Activated CD4-positive, alpha-beta T cell treated with anti-CD3 and anti-CD28 coated beads for 36 hours (primary cell): ENCODE data around the gene HNRNPUL1. TPM values are rescaled to one million over a fixed set of nuclear protein-coding genes. Genes with fewer than 3 reads are reported as not detected.

Experiments
- ATAC-seq: fragments of 200-7000 bp; cut with Tn5 transposase; one replicate; pipeline ENCODE4 v1.10.0; 2021; ENCODE audit warnings: mild to moderate bottlenecking, moderate library complexity
- CTCF ChIA-PET: fragments of 350-600 bp; sonication (Branson Sonifier 250); formaldehyde crosslinking; loops from one replicate; lab custom pipeline; 2021; ENCODE audit warnings: antibody characterized with exemption; lab: Charles Lee
- POLR2A ChIA-PET: fragments of 350-600 bp; sonication (Branson Sonifier 250); formaldehyde crosslinking; loops from one replicate; lab custom pipeline; 2021; ENCODE audit warnings: antibody characterized with exemption, inconsistent platforms; lab: Charles Lee
- DNase-seq: peaks from one replicate; pipeline ENCODE4 v3.0.0-alpha.2; 2020
- H3K27ac Mint-ChIP-seq: one replicate; pipeline ENCODE4 v1.8.0; 2021; ENCODE audit warnings: mixed read lengths
- H3K27me3 Mint-ChIP-seq: one replicate; pipeline ENCODE4 v1.8.0; 2021; ENCODE audit warnings: mixed read lengths
- H3K36me3 Mint-ChIP-seq: one replicate; pipeline ENCODE4 v1.8.0; 2021; ENCODE audit warnings: low read depth, mixed read lengths
- H3K4me1 Mint-ChIP-seq: one replicate; pipeline ENCODE4 v1.8.0; 2021; ENCODE audit warnings: mixed read lengths
- H3K4me3 Mint-ChIP-seq: one replicate; pipeline ENCODE4 v1.8.0; 2021; ENCODE audit warnings: mild to moderate bottlenecking, moderate library complexity, mixed read lengths
- H3K9me3 Mint-ChIP-seq: one replicate; pipeline ENCODE4 v1.8.0; 2021; ENCODE audit warnings: low read depth, mixed read lengths
- intact Hi-C, 2 experiments: fragments of 100-400 bp; cut with DNase I in 1 of 2; cut with micrococcal nuclease in 1 of 2; formaldehyde crosslinking; loops; one replicate each; pipeline versions ENCODE4 v1.14.2 to v1.15.1; 2022 to 2024; cut with DNase I, micrococcal nuclease
- total RNA-seq, 2 experiments: library from RNA; stranded (reverse); gene quantifications; one replicate each; pipeline ENCODE4 v1.2.3, GENCODE V29; 2021

HNRNPUL1 gene
- total RNA-seq, 2 experiments from 2014 or later = 263 to 312 TPM

DNA sequence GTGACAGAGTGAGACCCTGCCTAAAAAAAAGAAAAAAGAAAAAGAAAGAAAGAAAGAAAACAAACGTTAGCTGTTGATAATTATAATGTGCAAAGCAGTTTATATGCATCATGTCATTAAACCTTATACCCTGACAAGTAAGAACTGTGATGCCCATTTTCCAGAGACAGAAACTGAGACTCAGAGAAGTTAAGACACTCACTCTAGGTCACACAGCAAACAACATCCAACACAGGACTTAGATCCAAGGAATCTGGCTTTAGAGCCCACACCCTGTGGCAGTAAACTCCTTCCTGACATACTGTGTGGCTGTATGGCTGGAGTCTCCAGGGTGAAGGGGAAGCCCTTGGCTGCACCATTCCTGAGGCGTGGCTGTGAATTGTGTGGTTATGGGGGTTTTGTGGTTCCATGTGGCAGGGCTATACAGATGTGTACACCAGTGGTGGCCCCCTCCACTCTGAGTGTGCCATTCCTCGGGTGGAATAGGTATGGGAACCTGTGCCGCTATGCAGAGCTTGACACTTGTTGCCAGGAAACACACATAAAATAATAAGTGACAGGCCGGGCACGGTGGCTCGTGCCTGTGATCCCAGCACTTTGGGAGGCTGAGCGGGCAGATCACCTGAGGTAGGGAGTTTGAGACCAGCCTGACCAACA lies 29.5 kb upstream of the HNRNPUL1 start:
- DNase-seq = no peak
- Mint-ChIP-seq H3K27me3 (no peaks in the 10 kb centered on the region), H3K9me3 (no peaks in the 10 kb centered on the region), H3K36me3 (no peaks in the 10 kb centered on the region), H3K4me3 (no peak overlapping the region), H3K27ac (no peak overlapping the region), H3K4me1 (no peaks in the 10 kb centered on the region)
- ATAC-seq = no peak
- CTCF ChIA-PET = interaction anchor here (1.0 kb wide), 1 partner anchor 30 kb away, joined by 3 read pairs; no protein-coding TSS in a partner anchor
- POLR2A ChIA-PET = no interaction called here
- intact Hi-C loops = loop anchor here in 1 of 2 experiments (5.0 kb wide), 1 partner anchor 732 kb away; no protein-coding TSS in a partner anchor

DNA sequence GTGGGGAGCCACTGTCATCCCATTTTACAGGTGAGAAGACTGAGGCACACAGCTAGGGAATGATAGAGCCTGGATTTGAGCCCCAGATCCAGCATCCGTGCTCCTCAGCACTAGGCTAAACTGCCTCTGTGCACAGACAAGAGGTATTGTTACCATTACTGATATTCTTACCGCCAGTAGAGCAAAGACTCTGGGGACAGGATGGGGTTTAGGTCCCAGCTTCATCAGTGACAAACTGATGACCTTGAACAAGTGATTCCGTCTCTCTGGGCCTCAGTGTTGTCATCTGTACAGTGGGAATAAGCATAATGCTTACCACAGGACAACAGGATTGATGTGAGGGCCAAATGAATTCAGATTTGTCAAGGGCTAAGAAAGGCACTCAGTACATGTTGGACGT lies 28.7 kb upstream of the HNRNPUL1 start:
- Mint-ChIP-seq H3K4me1 (no peaks in the 10 kb centered on the region), H3K36me3 (no peaks in the 10 kb centered on the region), H3K9me3 (no peaks in the 10 kb centered on the region), H3K4me3 (no peak overlapping the region), H3K27me3 (no peaks in the 10 kb centered on the region), H3K27ac (no peak overlapping the region)
- intact Hi-C loops = loop anchor here in 1 of 2 experiments (5.0 kb wide), 1 partner anchor 733 kb away; no protein-coding TSS in a partner anchor
- ChIA-PET CTCF (interaction anchor here (1.0 kb wide), 1 partner anchor 31 kb away, joined by 3 read pairs; no protein-coding TSS in a partner anchor), POLR2A (no interaction called here)
- ATAC-seq (no peak), DNase-seq (no peak)

DNA sequence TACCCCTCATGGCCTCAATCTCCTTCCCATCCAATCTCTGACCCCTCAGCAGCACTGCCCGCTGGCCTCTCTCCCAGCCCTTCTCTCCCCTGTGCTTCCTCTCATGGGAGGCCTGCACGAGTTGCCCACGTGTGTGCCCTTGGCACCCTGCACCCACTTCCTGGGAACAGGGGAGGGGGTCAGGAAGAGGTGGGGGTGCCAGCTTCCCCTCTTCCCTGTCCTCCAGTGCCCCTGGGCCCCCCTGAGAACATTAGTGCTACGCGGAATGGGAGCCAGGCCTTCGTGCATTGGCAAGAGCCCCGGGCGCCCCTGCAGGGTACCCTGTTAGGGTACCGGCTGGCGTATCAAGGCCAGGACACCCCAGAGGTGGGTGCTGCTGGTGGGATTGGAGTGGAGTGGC lies 25.9 kb upstream of the HNRNPUL1 start:
- ChIA-PET POLR2A (no interaction called here), CTCF (no interaction called here)
- Mint-ChIP-seq H3K4me3 (no peak overlapping the region), H3K4me1 (no peaks in the 10 kb centered on the region), H3K36me3 (no peaks in the 10 kb centered on the region), H3K27ac (no peak overlapping the region), H3K27me3 (no peaks in the 10 kb centered on the region), H3K9me3 (no peaks in the 10 kb centered on the region)
- ATAC-seq = no peak
- no peak for DNase-seq
- intact Hi-C loops = loop anchor here in 1 of 2 experiments (5.0 kb wide), 1 partner anchor 736 kb away; no protein-coding TSS in a partner anchor

DNA sequence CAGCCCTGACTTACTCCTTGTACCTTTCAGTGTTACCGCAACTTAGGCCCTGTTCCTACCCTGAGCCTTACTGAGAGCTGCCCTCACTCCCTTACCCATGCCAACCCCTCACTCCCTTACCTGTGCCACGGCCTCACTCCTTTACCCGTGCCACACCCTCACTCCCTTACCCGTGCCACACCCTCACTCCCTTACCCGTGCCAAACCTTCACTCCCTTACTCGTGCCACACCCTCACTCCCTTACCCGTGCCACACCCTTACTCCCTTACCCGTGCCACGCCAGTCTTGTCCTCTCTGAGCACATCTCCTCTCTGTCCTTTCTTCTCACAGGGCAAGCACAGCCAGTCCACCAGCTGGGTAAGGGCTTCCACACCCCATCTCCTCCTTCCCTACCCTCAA lies 24.8 kb upstream of the HNRNPUL1 start:
- no peak overlapping the region for H3K4me3 Mint-ChIP-seq
- intact Hi-C loops = loop anchor here in 1 of 2 experiments (5.0 kb wide), 1 partner anchor 737 kb away; no protein-coding TSS in a partner anchor
- H3K9me3 Mint-ChIP-seq = no peaks in the 10 kb centered on the region
- ATAC-seq (no peak), DNase-seq (no peak)
- H3K27ac Mint-ChIP-seq = no peak overlapping the region
- ChIA-PET CTCF (interaction anchor here (0.6 kb wide), 1 partner anchor 26 kb away, joined by 3 read pairs; no protein-coding TSS in a partner anchor), POLR2A (no interaction called here)
- no peaks in the 10 kb centered on the region for H3K4me1 Mint-ChIP-seq
- H3K27me3 Mint-ChIP-seq = no peaks in the 10 kb centered on the region
- H3K36me3 Mint-ChIP-seq = no peaks in the 10 kb centered on the region

DNA sequence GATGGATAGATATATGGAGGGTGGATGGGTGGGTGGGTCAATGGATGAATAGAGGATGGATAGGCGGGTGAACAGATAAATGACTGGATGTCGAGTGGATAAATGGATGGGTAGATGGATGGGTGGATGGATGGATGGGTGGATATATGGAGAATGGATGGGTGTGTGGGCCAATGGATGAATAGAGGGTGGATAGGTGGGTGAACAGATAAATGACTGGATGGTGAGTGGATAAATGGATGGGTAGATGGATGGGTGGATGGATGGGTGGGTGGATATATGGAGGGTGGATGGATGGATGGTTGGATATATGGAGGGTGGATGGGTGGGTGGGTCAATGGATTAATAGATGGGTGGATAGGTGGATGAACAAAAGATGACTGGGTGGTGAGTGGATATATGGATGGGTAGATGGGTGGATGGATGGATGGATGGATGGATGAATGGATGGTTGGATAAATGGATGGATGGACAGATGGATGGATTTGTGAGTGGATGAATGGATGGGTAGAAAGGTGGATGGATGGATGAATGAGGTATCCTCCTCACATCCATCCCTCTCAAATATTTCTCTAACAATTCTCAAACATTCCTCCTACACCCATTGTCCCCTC lies 24.1 kb upstream of the HNRNPUL1 start:
- Mint-ChIP-seq H3K4me1 (no peaks in the 10 kb centered on the region), H3K27me3 (no peaks in the 10 kb centered on the region), H3K27ac (no peak overlapping the region), H3K36me3 (no peaks in the 10 kb centered on the region), H3K4me3 (no peak overlapping the region), H3K9me3 (no peaks in the 10 kb centered on the region)
- CTCF ChIA-PET = no interaction called here
- POLR2A ChIA-PET = no interaction called here
- intact Hi-C loops = loop anchor here in 1 of 2 experiments (5.0 kb wide), 1 partner anchor 738 kb away; no protein-coding TSS in a partner anchor
- ATAC-seq (no peak), DNase-seq (no peak)

DNA sequence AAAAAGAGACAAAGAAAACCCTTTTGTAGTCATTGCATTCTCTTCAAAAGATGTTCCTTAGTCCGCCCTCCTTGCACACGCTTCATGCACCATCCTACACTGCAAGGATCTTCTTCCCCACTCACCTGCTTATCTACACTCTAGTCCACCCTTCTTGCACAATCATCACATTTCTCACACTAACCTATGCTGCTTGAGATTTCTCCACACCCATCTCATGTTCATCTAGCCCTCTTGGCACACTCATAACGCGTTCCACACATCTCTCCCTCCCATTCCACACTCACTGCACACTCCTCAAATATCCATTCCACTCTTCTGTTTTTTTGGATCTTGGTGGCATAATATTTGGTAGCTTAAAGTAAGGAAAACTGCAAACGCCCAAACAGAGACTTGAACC lies 22.3 kb upstream of the HNRNPUL1 start:
- ChIA-PET CTCF (interaction anchor here (0.5 to 0.9 kb wide), 2 partner anchors 11 to 20 kb away, joined by 3 read pairs; no protein-coding TSS in a partner anchor), POLR2A (no interaction called here)
- Mint-ChIP-seq H3K27ac (no peak overlapping the region), H3K9me3 (no peaks in the 10 kb centered on the region), H3K27me3 (no peaks in the 10 kb centered on the region), H3K4me3 (no peak overlapping the region), H3K4me1 (no peaks in the 10 kb centered on the region), H3K36me3 (no peaks in the 10 kb centered on the region)
- intact Hi-C loops = no loop called here
- no peak for DNase-seq
- ATAC-seq = no peak

DNA sequence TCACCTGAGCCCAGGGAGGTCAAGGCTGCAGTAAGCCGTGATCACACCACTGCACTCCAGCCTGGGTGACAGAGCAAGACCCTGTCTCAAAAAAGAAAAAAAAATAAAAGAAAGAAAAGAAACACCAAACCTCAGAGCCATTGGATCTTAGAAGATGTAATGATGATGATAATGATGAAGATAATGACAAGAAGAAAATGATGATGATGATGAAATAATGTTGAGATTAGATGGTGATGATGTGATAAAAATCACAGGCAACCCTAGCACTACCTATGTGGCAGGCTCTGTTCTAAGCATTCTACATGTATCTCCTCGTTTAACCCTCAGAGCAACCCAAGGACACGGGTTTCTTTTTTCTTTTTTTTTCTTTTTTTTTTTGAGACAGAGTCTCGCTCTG lies 20.1 kb upstream of the HNRNPUL1 start:
- POLR2A ChIA-PET = no interaction called here
- no peak for ATAC-seq
- Mint-ChIP-seq H3K4me1 (no peaks in the 10 kb centered on the region), H3K27me3 (no peaks in the 10 kb centered on the region), H3K36me3 (no peaks in the 10 kb centered on the region), H3K4me3 (no peak overlapping the region), H3K9me3 (no peaks in the 10 kb centered on the region), H3K27ac (no peak overlapping the region)
- DNase-seq = no peak
- intact Hi-C loops = no loop called here
- CTCF ChIA-PET = interaction anchor here (0.6 to 0.7 kb wide), 2 partner anchors 13 to 1289 kb away, joined by 4 to 5 read pairs; no protein-coding TSS in a partner anchor

DNA sequence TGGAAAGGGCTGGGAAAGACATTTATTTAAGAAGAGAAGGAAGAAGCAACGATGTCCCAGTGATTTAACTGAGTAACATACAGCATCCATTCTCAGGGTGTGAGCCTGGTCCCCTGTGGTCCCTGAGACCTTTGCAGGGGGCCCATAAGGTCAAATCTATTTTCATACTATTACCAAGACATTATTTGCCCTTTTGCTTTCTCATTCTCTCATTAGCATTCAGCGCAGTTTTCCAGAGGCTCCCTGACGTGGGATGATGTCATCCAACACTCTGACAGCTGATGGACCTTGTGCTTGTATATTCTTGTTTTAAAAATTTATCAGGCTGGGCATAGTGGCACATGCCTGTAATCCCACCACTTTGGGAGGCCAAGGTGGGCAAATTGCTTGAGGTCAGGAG lies 18.3 kb upstream of the HNRNPUL1 start:
- no peaks in the 10 kb centered on the region for H3K9me3 Mint-ChIP-seq
- no peaks in the 10 kb centered on the region for H3K36me3 Mint-ChIP-seq
- no peaks in the 10 kb centered on the region for H3K27me3 Mint-ChIP-seq
- DNase-seq (no peak), ATAC-seq (no peak)
- no peak overlapping the region for H3K4me3 Mint-ChIP-seq
- intact Hi-C loops = no loop called here
- H3K4me1 Mint-ChIP-seq = no peaks in the 10 kb centered on the region
- CTCF ChIA-PET = interaction anchor here (0.6 kb wide), 1 partner anchor 610 kb away, joined by 3 read pairs; no protein-coding TSS in a partner anchor
- no peak overlapping the region for H3K27ac Mint-ChIP-seq
- POLR2A ChIA-PET = no interaction called here

DNA sequence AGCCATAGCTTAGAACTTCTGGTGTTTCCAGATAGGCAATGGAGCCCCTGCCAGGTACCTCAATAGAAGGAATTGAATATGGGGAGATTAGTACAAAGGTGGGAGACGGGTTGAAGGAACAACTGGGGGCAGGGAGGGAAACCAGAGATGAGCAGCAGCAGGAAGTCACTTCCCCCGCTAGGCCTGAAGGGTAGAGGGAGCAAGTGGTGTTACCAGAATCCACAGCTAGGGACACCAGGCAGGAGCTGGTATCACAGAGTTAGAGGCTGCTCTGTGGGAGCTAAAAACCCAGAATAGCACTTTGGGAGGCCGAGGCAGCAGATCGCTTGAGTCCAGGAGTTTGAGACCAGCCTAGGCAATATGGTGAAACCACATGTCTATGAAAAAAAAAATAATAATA lies 15.3 kb upstream of the HNRNPUL1 start:
- Mint-ChIP-seq H3K27me3 (no peaks in the 10 kb centered on the region), H3K36me3 (no peaks in the 10 kb centered on the region), H3K9me3 (no peaks in the 10 kb centered on the region), H3K27ac (no peak overlapping the region), H3K4me1 (no peaks in the 10 kb centered on the region), H3K4me3 (no peak overlapping the region)
- intact Hi-C loops = no loop called here
- DNase-seq = no peak
- ChIA-PET CTCF (interaction anchor here (0.7 to 1.5 kb wide), 4 partner anchors 14 to 274 kb away, joined by 3 to 4 read pairs (median 3); no protein-coding TSS in a partner anchor), POLR2A (no interaction called here)
- ATAC-seq = no peak

DNA sequence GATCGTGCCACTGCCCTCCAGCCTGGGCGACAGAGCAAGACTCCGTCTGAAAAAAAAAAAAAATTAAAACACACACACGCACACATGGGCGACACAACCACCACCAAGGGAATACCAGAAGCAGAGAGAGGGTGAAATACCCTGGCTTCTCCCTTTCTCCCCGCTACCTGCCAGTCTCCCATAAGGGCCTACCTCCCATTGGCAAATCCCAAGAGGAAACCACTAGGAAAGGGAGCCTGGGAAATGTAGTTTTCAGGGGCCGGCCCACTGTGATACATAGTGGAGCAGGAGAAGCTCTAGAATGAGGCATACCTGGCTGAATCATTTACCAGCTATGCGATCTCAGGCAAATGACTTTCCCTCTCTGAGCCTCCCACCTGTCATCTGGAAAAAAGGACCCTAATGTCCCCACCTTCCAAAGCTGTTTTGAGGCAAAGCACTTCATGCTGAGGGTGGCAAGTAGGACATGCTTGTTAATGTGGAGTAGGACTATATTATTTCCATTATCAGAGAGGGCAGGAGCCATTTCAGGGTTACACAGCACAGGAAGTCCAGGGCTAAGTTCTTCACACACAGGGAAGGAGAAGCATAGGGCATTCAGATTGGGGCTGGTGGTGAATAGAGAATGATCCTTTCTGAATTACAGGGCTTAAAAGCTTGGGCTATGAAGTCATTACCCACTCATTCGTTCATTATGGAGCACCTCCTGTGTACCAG lies 14.3 kb upstream of the HNRNPUL1 start:
- Mint-ChIP-seq H3K27ac (no peak overlapping the region), H3K36me3 (no peaks in the 10 kb centered on the region), H3K9me3 (no peaks in the 10 kb centered on the region), H3K4me1 (no peaks in the 10 kb centered on the region), H3K4me3 (no peak overlapping the region), H3K27me3 (no peaks in the 10 kb centered on the region)
- DNase-seq (no peak), ATAC-seq (no peak)
- POLR2A ChIA-PET = no interaction called here
- CTCF ChIA-PET = interaction anchor here (0.7 to 1.6 kb wide), 2 partner anchors 13 to 171 kb away, joined by 3 read pairs; no protein-coding TSS in a partner anchor
- intact Hi-C loops = no loop called here

DNA sequence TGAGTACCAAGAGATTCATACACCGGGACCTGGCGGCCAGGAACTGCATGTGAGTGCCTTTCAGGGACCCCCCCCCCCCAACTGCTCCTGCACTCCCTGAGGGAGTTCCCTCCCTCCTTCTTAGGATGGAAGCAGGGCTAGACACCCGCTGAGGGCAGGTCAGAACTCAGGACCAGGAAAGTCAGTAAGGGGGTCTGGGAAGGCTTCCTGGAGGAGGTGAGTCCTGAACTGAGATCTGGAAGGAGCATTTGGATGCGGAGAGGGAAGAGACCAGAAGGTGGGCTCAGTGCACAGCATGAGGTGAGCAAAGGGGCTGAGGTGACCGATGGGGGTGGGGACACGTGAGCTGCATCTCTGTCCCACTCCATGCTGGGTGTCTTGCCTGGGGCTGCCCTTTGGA lies 10.5 kb upstream of the HNRNPUL1 start:
- Mint-ChIP-seq H3K4me3 (no peak overlapping the region), H3K27ac (no peak overlapping the region), H3K27me3 (no peaks in the 10 kb centered on the region), H3K36me3 (no peaks in the 10 kb centered on the region), H3K4me1 (no peaks in the 10 kb centered on the region), H3K9me3 (no peaks in the 10 kb centered on the region)
- CTCF ChIA-PET = interaction anchor here (1.0 to 1.4 kb wide), 2 partner anchors 32 to 49 kb away, joined by 3 to 5 read pairs; no protein-coding TSS in a partner anchor
- intact Hi-C loops = no loop called here
- DNase-seq (no peak), ATAC-seq (no peak)
- POLR2A ChIA-PET = no interaction called here
